ENCODE measurements around the gene ACKR1. TPM values are rescaled to one million over a fixed set of nuclear protein-coding genes. Genes with fewer than 3 reads are reported as not detected.

ACKR1 gene
- polyA plus RNA-seq, 1 donor (not counting 4 experiments of a cell fraction or from before 2014, with no cell fraction given), result not detected

GRCh38 chr1:159177272-159177907 is 27.3 kb upstream of the ACKR1 start:
- DNase-seq (ENCODE audit: low read depth, low spot score) (no peak), FAIRE-seq (peak; percentile 81)
- Histone ChIP-seq H3K27me3 (ENCODE audit: control insufficient read depth, extremely low read depth, insufficient read depth, low read length) (peaks cover 13% of the 10 kb centered on the region), H3K9me1 (ENCODE audit: control insufficient read depth, extremely low read depth, insufficient read depth, low read length) (no peaks in the 10 kb centered on the region), H3K36me3 (ENCODE audit: control insufficient read depth in 2 of 2, extremely low read depth in 1 of 2, insufficient read depth in 2 of 2, low read length in 2 of 2) (no peaks in the 10 kb centered on the region), H3K9ac (ENCODE audit: control insufficient read depth, extremely low read depth, insufficient read depth, low read length) (no peak overlapping the region), H3K4me3 (ENCODE audit: control insufficient read depth in 2 of 3, extremely low read depth in 1 of 3, insufficient read depth in 2 of 3, low read depth in 1 of 3, low read length in 3 of 3) (no peak overlapping the region), H3K79me2 (ENCODE audit: control insufficient read depth, insufficient read depth, low read length) (no peaks in the 10 kb centered on the region), H3K4me2 (ENCODE audit: control insufficient read depth, extremely low read depth, insufficient read depth, low read depth, low read length) (no peak overlapping the region), H3K4me1 (ENCODE audit: control insufficient read depth, extremely low read depth, insufficient read depth, low read length) (no peaks in the 10 kb centered on the region), H4K20me1 (ENCODE audit: control insufficient read depth, extremely low read depth, insufficient read depth, low read length) (no peaks in the 10 kb centered on the region), H3K27ac (ENCODE audit: control insufficient read depth, insufficient read depth, low read length) (no peak overlapping the region), H2AFZ (ENCODE audit: control insufficient read depth, low read length) (no peak overlapping the region), H3K9me3 (ENCODE audit: control insufficient read depth, low read depth, low read length) (no peaks in the 10 kb centered on the region)
- dilution Hi-C loops (cut with MboI; ENCODE audit: extremely low pct_ligation_motif_present, low sequenced_read_pairs), result no loop called here
- no peak for TF ChIP-seq EZH2 (IDR thresholded peaks at IDR 0.05; ENCODE audit: low read length)
- TF ChIP-seq, protein P1, sequence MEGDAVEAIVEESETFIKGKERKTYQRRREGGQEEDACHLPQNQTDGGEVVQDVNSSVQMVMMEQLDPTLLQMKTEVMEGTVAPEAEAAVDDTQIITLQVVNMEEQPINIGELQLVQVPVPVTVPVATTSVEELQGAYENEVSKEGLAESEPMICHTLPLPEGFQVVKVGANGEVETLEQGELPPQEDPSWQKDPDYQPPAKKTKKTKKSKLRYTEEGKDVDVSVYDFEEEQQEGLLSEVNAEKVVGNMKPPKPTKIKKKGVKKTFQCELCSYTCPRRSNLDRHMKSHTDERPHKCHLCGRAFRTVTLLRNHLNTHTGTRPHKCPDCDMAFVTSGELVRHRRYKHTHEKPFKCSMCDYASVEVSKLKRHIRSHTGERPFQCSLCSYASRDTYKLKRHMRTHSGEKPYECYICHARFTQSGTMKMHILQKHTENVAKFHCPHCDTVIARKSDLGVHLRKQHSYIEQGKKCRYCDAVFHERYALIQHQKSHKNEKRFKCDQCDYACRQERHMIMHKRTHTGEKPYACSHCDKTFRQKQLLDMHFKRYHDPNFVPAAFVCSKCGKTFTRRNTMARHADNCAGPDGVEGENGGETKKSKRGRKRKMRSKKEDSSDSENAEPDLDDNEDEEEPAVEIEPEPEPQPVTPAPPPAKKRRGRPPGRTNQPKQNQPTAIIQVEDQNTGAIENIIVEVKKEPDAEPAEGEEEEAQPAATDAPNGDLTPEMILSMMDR (optimal IDR thresholded peaks at IDR 0.05 in 1 of 3, IDR thresholded peaks at IDR 0.05 in 1 of 3, conservative IDR thresholded peaks at IDR 0.05 in 1 of 3; ENCODE audit: extremely low read depth in 1 of 3, insufficient read depth in 2 of 3, low read length in 3 of 3), result no peak

- FAIRE-seq (no peak), DNase-seq (ENCODE audit: low read depth, low spot score) (no peak)
- no peaks in the 10 kb centered on the region for H3K9me3 ChIP-seq (ENCODE audit: control insufficient read depth, low read depth, low read length)
- TF ChIP-seq EZH2 (IDR thresholded peaks at IDR 0.05; ENCODE audit: low read length), result no peak
- TF ChIP-seq, protein P1 (optimal IDR thresholded peaks at IDR 0.05 in 1 of 3, IDR thresholded peaks at IDR 0.05 in 1 of 3, conservative IDR thresholded peaks at IDR 0.05 in 1 of 3; ENCODE audit: extremely low read depth in 1 of 3, insufficient read depth in 2 of 3, low read length in 3 of 3), result no peak
- H3K79me2 ChIP-seq (ENCODE audit: control insufficient read depth, insufficient read depth, low read length), result no peaks in the 10 kb centered on the region
- no peaks in the 10 kb centered on the region for H3K9me1 ChIP-seq (ENCODE audit: control insufficient read depth, extremely low read depth, insufficient read depth, low read length)
- no peak overlapping the region for H3K9ac ChIP-seq (ENCODE audit: control insufficient read depth, extremely low read depth, insufficient read depth, low read length)
- no peak overlapping the region for H3K4me2 ChIP-seq (ENCODE audit: control insufficient read depth, extremely low read depth, insufficient read depth, low read depth, low read length)
- H3K4me1 ChIP-seq (ENCODE audit: control insufficient read depth, extremely low read depth, insufficient read depth, low read length), result no peaks in the 10 kb centered on the region
- no peaks in the 10 kb centered on the region for H3K36me3 ChIP-seq (ENCODE audit: control insufficient read depth in 2 of 2, extremely low read depth in 1 of 2, insufficient read depth in 2 of 2, low read length in 2 of 2)
- no peak overlapping the region for H3K27ac ChIP-seq (ENCODE audit: control insufficient read depth, insufficient read depth, low read length)
- no peak overlapping the region for H3K4me3 ChIP-seq (ENCODE audit: control insufficient read depth in 2 of 3, extremely low read depth in 1 of 3, insufficient read depth in 2 of 3, low read depth in 1 of 3, low read length in 3 of 3)
- H2AFZ ChIP-seq (ENCODE audit: control insufficient read depth, low read length), result no peak overlapping the region
- dilution Hi-C loops (cut with MboI; ENCODE audit: extremely low pct_ligation_motif_present, low sequenced_read_pairs), result no loop called here
- H3K27me3 ChIP-seq (ENCODE audit: control insufficient read depth, extremely low read depth, insufficient read depth, low read length), result peaks cover 4% of the 10 kb centered on the region
- no peaks in the 10 kb centered on the region for H4K20me1 ChIP-seq (ENCODE audit: control insufficient read depth, extremely low read depth, insufficient read depth, low read length)
Measured at GRCh38 chr1:159179906-159180305, 24.8 kb upstream of the ACKR1 start.

Measured in keratinocyte (primary cell).